Endothelial cell of umbilical vein (primary cell): Measurements from ENCODE around the gene GPR146. TPM values are rescaled to one million over a fixed set of nuclear protein-coding genes. Genes with fewer than 3 reads are reported as not detected.

Experiments used
- BruUV-seq: library from RNA; stranded (reverse); fragments of 400-500 nt; replicated peaks from 2 replicates; lab custom pipeline; 2021; lab: Mats Ljungman, UMichigan
- CTCF ChIA-PET: fragments of 300-600, 350-600 bp; sonication (Branson Sonifier 250); formaldehyde crosslinking; loops from one replicate; lab custom pipeline; 2021; ENCODE audit warnings: antibody characterized with exemption, inconsistent platforms; lab: Charles Lee
- POLR2A ChIA-PET: fragments of 300-600, 350-600 bp; sonication (Branson Sonifier 250); formaldehyde crosslinking; loops from one replicate; lab custom pipeline; 2021; ENCODE audit warnings: antibody characterized with exemption, inconsistent platforms; lab: Charles Lee
- DNase-seq: peaks from one replicate; pipeline ENCODE4 v3.0.0-alpha.2; 2011; ENCODE audit warnings: low read depth, low spot score
- FAIRE-seq: peaks from 2 replicates; lab custom pipeline; 2011; peaks lifted over from hg19 to GRCh38; lab: Jason Lieb, UNC
- H2AFZ ChIP-seq: 2 replicates; pipeline ENCODE4 v1.6.0; 2012; ENCODE audit warnings: low read depth, low read length, control low read depth, inconsistent platforms
- H3K27ac ChIP-seq: 2 replicates; pipeline ENCODE4 v1.5.1; 2011; ENCODE audit warnings: low read depth, mild to moderate bottlenecking, control low read depth, low read length, moderate library complexity; ENCODE audit not compliant: insufficient read depth
- H3K27me3 ChIP-seq, 2 experiments: 2 replicates each; pipeline versions ENCODE4 v1.6.0 to v1.6.1; 2011; ENCODE audit warnings: low read length in 2 of 2, mixed read lengths in 1 of 2; ENCODE audit not compliant: control insufficient read depth in 2 of 2, insufficient read depth in 2 of 2
- H3K36me3 ChIP-seq, 2 experiments: 2 replicates in 1 of 2; 3 replicates in 1 of 2; pipeline ENCODE4 v1.5.1; 2011; ENCODE audit warnings: low read length in 2 of 2, mild to moderate bottlenecking in 1 of 2, moderate library complexity in 1 of 2; ENCODE audit not compliant: control insufficient read depth in 2 of 2, insufficient read depth in 2 of 2; ENCODE audit errors: extremely low read depth in 1 of 2
- H3K4me1 ChIP-seq: 3 replicates; pipeline ENCODE4 v1.5.1; 2011; ENCODE audit warnings: mild to moderate bottlenecking, low read length; ENCODE audit not compliant: control insufficient read depth, insufficient read depth; ENCODE audit errors: extremely low read depth
- H3K4me2 ChIP-seq: 2 replicates; pipeline ENCODE4 v1.6.1; 2011; ENCODE audit warnings: low read length, control low read depth, mixed read lengths; ENCODE audit not compliant: insufficient read depth
- H3K4me3 ChIP-seq, 3 experiments: fragments of 200-600 bp in 1 of 3; sonication (generic), shearing (Covaris generic) in 1 of 3; replicated peaks in 1 of 3; 2 replicates each; pipeline ENCODE4 v1.5.1; 2011 to 2016; ENCODE audit warnings: control low read depth in 3 of 3, low read length in 3 of 3, mild to moderate bottlenecking in 2 of 3, inconsistent platforms in 1 of 3, low read depth in 1 of 3, moderate library complexity in 1 of 3; ENCODE audit not compliant: insufficient read depth in 1 of 3
- H3K79me2 ChIP-seq: 2 replicates; pipeline ENCODE4 v1.6.0; 2012; ENCODE audit warnings: low read length, inconsistent platforms; ENCODE audit not compliant: control insufficient read depth, insufficient read depth
- H3K9ac ChIP-seq: replicated peaks from 2 replicates; pipeline ENCODE3; 2011; ENCODE audit warnings: low read length, control low read depth; ENCODE audit not compliant: insufficient read depth; ENCODE audit errors: extremely low read depth
- H3K9me1 ChIP-seq: replicated peaks from 3 replicates; pipeline ENCODE4 v1.6.0; 2011; ENCODE audit warnings: mild to moderate bottlenecking, low read length; ENCODE audit not compliant: control insufficient read depth, insufficient read depth; ENCODE audit errors: extremely low read depth
- H3K9me3 ChIP-seq: replicated peaks from 2 replicates; pipeline ENCODE4 v1.5.1; 2012; ENCODE audit warnings: low read length, inconsistent platforms; ENCODE audit not compliant: control insufficient read depth, insufficient read depth
- H4K20me1 ChIP-seq: replicated peaks from 2 replicates; pipeline ENCODE3; 2011; ENCODE audit warnings: mild to moderate bottlenecking, low read length; ENCODE audit not compliant: control insufficient read depth, insufficient read depth; ENCODE audit errors: extremely low read depth
- CTCF ChIP-seq, 2 donors: IDR thresholded peaks; 1 replicate in 1 of 2; 2 replicates in 1 of 2; pipeline ENCODE4 v1.5.1; 2011; ENCODE audit warnings: low read length in 2 of 2, mild to moderate bottlenecking in 2 of 2, moderate library complexity in 2 of 2, control low read depth in 1 of 2, inconsistent platforms in 1 of 2, low read depth in 1 of 2; ENCODE audit not compliant: insufficient read depth in 1 of 2; ENCODE audit errors: extremely low read depth in 1 of 2
- EZH2 ChIP-seq: IDR thresholded peaks from 2 replicates; pipeline ENCODE4 v1.6.1; 2012; ENCODE audit warnings: borderline replicate concordance, low read depth, mild to moderate bottlenecking, moderate library complexity, low read length, inconsistent platforms; ENCODE audit not compliant: severe bottlenecking
- FOS ChIP-seq: IDR thresholded peaks from 2 replicates; pipeline ENCODE4 v1.6.1; 2011; ENCODE audit warnings: mild to moderate bottlenecking, low read length, moderate library complexity, borderline replicate concordance; ENCODE audit not compliant: insufficient read depth
- GATA2 ChIP-seq: IDR thresholded peaks from 2 replicates; pipeline ENCODE4 v1.7.0; 2011; ENCODE audit warnings: low read depth, mild to moderate bottlenecking, moderate library complexity, mixed read lengths, low read length; ENCODE audit not compliant: insufficient read length, insufficient read depth
- JUN ChIP-seq: IDR thresholded peaks from 2 replicates; pipeline ENCODE4 v1.6.1; 2011; ENCODE audit warnings: borderline replicate concordance, low read depth; ENCODE audit not compliant: insufficient read length, insufficient read depth
- MYC ChIP-seq: IDR thresholded peaks from one replicate; pipeline ENCODE4 v1.6.1; 2011; ENCODE audit warnings: mild to moderate bottlenecking, low read depth, low read length
- POLR2A ChIP-seq: IDR thresholded peaks from 2 replicates; pipeline ENCODE4 v1.6.1; 2012; ENCODE audit warnings: low read depth, mild to moderate bottlenecking, control low read depth, low read length
- POLR2AphosphoS5 ChIP-seq: IDR thresholded peaks from 2 replicates; pipeline ENCODE4 v1.6.1; 2012; ENCODE audit warnings: low read depth, mild to moderate bottlenecking, control low read depth, low read length, moderate library complexity; ENCODE audit not compliant: insufficient read depth
- dilution Hi-C: fragments of 300-500 bp; cut with MboI; formaldehyde crosslinking; loops from one replicate; pipeline ENCODE4 v1.15.0; 2019; ENCODE audit warnings: low sequenced_read_pairs; ENCODE audit not compliant: extremely low pct_ligation_motif_present
- intact Hi-C: fragments of 100-400 bp; cut with micrococcal nuclease; formaldehyde crosslinking; loops from one replicate; pipeline ENCODE4 v1.10.0; 2022
- polyA plus RNA-seq, 4 experiments: library from polyadenylated mRNA; depleted of rRNA in 3 of 4; stranded (reverse) in 3 of 4; unstranded in 1 of 4; fragments of >200 nt; gene quantifications; 2 replicates each; pipeline versions ENCODE4 v1.2.1 to v1.2.3, GENCODE V29; 2011 to 2012; ENCODE audit warnings: missing spikeins in 1 of 4
- total RNA-seq: library from RNA; stranded (reverse); gene quantifications from 2 replicates; pipeline ENCODE4 v1.2.3, GENCODE V29; 2021

The GPR146 gene
- total and polyA plus RNA-seq, 2 donors (not counting 3 experiments of a cell fraction or from before 2014, with no cell fraction given) = 18.5 to 44.8 TPM

GRCh38 chr7:1085910-1086421 is 41.6 kb downstream of the GPR146 start:
- Histone ChIP-seq H3K27me3 (no peaks in the 10 kb centered on the region), H3K4me2 (no peak overlapping the region), H3K9me3 (no peaks in the 10 kb centered on the region), H3K4me3 (no peak overlapping the region), H3K9ac (no peak overlapping the region), H3K27ac (no peak overlapping the region), H3K36me3 (no peaks in the 10 kb centered on the region), H3K79me2 (no peaks in the 10 kb centered on the region), H2AFZ (no peak overlapping the region), H4K20me1 (no peaks in the 10 kb centered on the region), H3K4me1 (peaks cover 21% of the 10 kb centered on the region), H3K9me1 (no peaks in the 10 kb centered on the region)
- DNase-seq = peak; percentile 44
- ChIA-PET POLR2A (interaction anchor here (0.7 kb wide), 1 partner anchor 122 kb away, joined by 6 read pairs; no protein-coding TSS in a partner anchor), CTCF (interaction anchor here (0.6 to 3.7 kb wide), 25 partner anchors 9 to 184 kb away, joined by 3 to 65 read pairs (median 5); partner anchors contain the start of gene GPR146)
- no peak for TF ChIP-seq POLR2AphosphoS5
- TF ChIP-seq MYC = no peak
- no peak for TF ChIP-seq FOS
- dilution Hi-C loops = no loop called here
- intact Hi-C loops = loop anchor here (2.0 to 5.0 kb wide), 3 partner anchors 37 to 91 kb away; partner anchors contain the start of gene ZFAND2A
- peak; percentile 55 for FAIRE-seq
- BruUV-seq = no TSS peak

DNA sequence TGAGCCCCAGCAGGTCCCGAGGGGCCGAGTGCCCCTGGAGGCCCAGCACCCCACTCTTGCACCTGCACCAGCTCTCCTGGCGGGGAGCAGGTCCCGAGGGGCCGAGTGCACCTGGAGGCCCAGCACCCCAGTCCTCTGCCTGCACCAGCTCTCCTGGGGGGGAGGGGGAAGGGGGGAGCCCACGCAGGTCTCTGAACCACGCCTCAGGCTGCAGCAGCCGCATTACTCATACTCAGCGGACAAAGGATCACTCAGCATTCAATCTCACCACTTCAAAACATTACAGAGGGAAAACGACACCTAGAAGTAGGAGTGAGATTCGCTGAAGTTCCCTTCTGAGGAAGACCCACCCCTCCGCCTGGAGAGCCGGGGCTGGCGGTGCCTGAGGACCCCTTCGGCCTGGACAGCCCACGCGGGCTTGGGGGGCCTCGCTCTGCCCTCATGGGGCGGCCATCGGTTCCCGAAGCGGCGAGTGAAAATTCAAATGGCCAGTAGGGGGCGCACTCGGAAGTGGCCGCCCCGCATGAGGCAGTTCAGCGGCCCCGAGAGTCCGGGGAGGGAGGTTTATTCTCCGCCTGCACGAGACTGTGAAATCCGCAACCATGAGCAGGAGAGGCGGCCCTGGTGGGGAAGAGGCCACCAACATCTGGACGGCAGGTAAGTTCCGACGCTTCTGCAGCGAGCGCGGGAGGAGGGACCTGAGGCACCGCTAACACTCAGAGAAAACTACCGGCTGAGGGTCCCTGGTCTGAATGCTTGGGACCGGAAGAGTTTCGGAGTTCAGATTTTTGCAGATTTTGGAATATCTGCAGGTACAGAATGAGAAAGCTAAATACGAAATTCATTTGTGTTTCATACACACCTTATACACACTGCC is 42.5 kb downstream of the GPR146 start:
- ChIA-PET CTCF (interaction anchor here (0.6 to 3.7 kb wide), 28 partner anchors 8 to 116 kb away, joined by 3 to 65 read pairs (median 6); partner anchors contain the start of gene GPR146), POLR2A (no interaction called here)
- H3K27me3 ChIP-seq = no peaks in the 10 kb centered on the region
- H3K4me1 ChIP-seq = peaks cover 21% of the 10 kb centered on the region
- intact Hi-C loops (loop anchor here (1.0 to 5.0 kb wide), 4 partner anchors 36 to 90 kb away; partner anchors contain the start of gene ZFAND2A), dilution Hi-C loops (no loop called here)
- no peaks in the 10 kb centered on the region for H3K36me3 ChIP-seq
- no peaks in the 10 kb centered on the region for H3K9me3 ChIP-seq
- H3K79me2 ChIP-seq = no peaks in the 10 kb centered on the region
- H3K27ac ChIP-seq = peak overlapping the region; percentile 54
- no peaks in the 10 kb centered on the region for H4K20me1 ChIP-seq
- DNase-seq (peak; percentile 73), FAIRE-seq (peak; percentile 77)
- H3K4me3 ChIP-seq = peak overlapping the region; percentile 7 to 46 (median 36)
- BruUV-seq = no TSS peak
- no peaks in the 10 kb centered on the region for H3K9me1 ChIP-seq
- peak overlapping the region; percentile 78 for H2AFZ ChIP-seq
- peak overlapping the region; percentile 46 for H3K9ac ChIP-seq
- TF ChIP-seq GATA2 (no peak), JUN (no peak), EZH2 (no peak), POLR2A (no peak), CTCF (IDR thresholded peaks at IDR 0.05; ENCODE audit: extremely low read depth in 1 of 2, insufficient read depth in 1 of 2, low read depth in 1 of 2, low read length in 2 of 2) (peak; percentile 85 to 90), FOS (no peak)
- H3K4me2 ChIP-seq = peak overlapping the region; percentile 74
